ENCODE data around the gene YAF2.
"Not testable (repeated sequence)": the region's sequence is repeated elsewhere in the genome, so short reads cannot be mapped to it uniquely, and the experiment has no call there.

The YAF2 gene

GRCh38 chr12:42255221-42255865 is 17.3 kb upstream of the YAF2 start:
- DNase-seq (ENCODE audit: low read depth): no peak

GRCh38 chr12:42252645-42253044 is 14.6 kb upstream of the YAF2 start:
- DNase-seq (ENCODE audit: low read depth): not testable (repeated sequence)

- not testable (repeated sequence) for DNase-seq (ENCODE audit: low read depth)
Measured at GRCh38 chr12:42249033-42249432, 11.0 kb upstream of the YAF2 start.

- no peak for DNase-seq (ENCODE audit: low read depth)
Measured at GRCh38 chr12:42240131-42240750, 2.2 kb upstream of the YAF2 start.

- DNase-seq (ENCODE audit: low read depth): no peak
Measured at GRCh38 chr12:42237853-42238239, 202 bp downstream of the YAF2 start.

- peak; percentile 80 for DNase-seq (ENCODE audit: low read depth)
Measured at GRCh38 chr12:42237052-42237852, 796 bp downstream of the YAF2 start.

- no peak for DNase-seq (ENCODE audit: low read depth)
Measured at GRCh38 chr12:42236017-42236416, 2.0 kb downstream of the YAF2 start.

GRCh38 chr12:42235426-42235825 is 2.6 kb downstream of the YAF2 start:
- no peak for DNase-seq (ENCODE audit: low read depth)

GRCh38 chr12:42234970-42235369 is 3.1 kb downstream of the YAF2 start:
- DNase-seq (ENCODE audit: low read depth): no peak

- not testable (repeated sequence) for DNase-seq (ENCODE audit: low read depth)
Measured at GRCh38 chr12:42227525-42227924, 10.5 kb downstream of the YAF2 start.

- DNase-seq (ENCODE audit: low read depth): not testable (repeated sequence)
Measured at GRCh38 chr12:42224501-42224900, 13.5 kb downstream of the YAF2 start.

- DNase-seq (ENCODE audit: low read depth): no peak
Measured at GRCh38 chr12:42222724-42223123, 15.3 kb downstream of the YAF2 start.

- DNase-seq (ENCODE audit: low read depth): no peak
Measured at GRCh38 chr12:42221726-42222125, 16.3 kb downstream of the YAF2 start.

- peak; percentile 62 for DNase-seq (ENCODE audit: low read depth)
Measured at GRCh38 chr12:42217656-42218055, 20.4 kb downstream of the YAF2 start.

- no peak for DNase-seq (ENCODE audit: low read depth)
Measured at GRCh38 chr12:42216737-42217136, 21.3 kb downstream of the YAF2 start.

- DNase-seq (ENCODE audit: low read depth): not testable (repeated sequence)
Measured at GRCh38 chr12:42215759-42216158, 22.3 kb downstream of the YAF2 start.

GRCh38 chr12:42213954-42214426 is 24.1 kb downstream of the YAF2 start:
- DNase-seq (ENCODE audit: low read depth): peak; percentile 81

GRCh38 chr12:42213023-42213422 is 25.0 kb downstream of the YAF2 start:
- DNase-seq (ENCODE audit: low read depth): peak; percentile 59

GRCh38 chr12:42208574-42208973 is 29.5 kb downstream of the YAF2 start:
- DNase-seq (ENCODE audit: low read depth): no peak

- DNase-seq (ENCODE audit: low read depth): no peak
Measured at GRCh38 chr12:42204819-42205218, 33.2 kb downstream of the YAF2 start.

GRCh38 chr12:42204362-42204761 is 33.7 kb downstream of the YAF2 start:
- DNase-seq (ENCODE audit: low read depth): no peak

GRCh38 chr12:42201063-42201462 is 37.0 kb downstream of the YAF2 start:
- peak; percentile 46 for DNase-seq (ENCODE audit: low read depth)

- no peak for DNase-seq (ENCODE audit: low read depth)
Measured at GRCh38 chr12:42199007-42199406, 39.0 kb downstream of the YAF2 start.
